Smooth muscle cell of trachea (primary cell): ENCODE results near the gene MOSPD2. TPM values are rescaled to one million over a fixed set of nuclear protein-coding genes. Genes with fewer than 3 reads are reported as not detected.

ENCODE experiments used
- total RNA-seq: library from RNA; depleted of rRNA; stranded (reverse); fragments of >200 nt; gene quantifications from 2 replicates; pipeline ENCODE4 v1.2.1, GENCODE V29; 2014

The MOSPD2 gene
- total RNA-seq = 14.9 and 17.9 TPM in 2 replicates

DNA sequence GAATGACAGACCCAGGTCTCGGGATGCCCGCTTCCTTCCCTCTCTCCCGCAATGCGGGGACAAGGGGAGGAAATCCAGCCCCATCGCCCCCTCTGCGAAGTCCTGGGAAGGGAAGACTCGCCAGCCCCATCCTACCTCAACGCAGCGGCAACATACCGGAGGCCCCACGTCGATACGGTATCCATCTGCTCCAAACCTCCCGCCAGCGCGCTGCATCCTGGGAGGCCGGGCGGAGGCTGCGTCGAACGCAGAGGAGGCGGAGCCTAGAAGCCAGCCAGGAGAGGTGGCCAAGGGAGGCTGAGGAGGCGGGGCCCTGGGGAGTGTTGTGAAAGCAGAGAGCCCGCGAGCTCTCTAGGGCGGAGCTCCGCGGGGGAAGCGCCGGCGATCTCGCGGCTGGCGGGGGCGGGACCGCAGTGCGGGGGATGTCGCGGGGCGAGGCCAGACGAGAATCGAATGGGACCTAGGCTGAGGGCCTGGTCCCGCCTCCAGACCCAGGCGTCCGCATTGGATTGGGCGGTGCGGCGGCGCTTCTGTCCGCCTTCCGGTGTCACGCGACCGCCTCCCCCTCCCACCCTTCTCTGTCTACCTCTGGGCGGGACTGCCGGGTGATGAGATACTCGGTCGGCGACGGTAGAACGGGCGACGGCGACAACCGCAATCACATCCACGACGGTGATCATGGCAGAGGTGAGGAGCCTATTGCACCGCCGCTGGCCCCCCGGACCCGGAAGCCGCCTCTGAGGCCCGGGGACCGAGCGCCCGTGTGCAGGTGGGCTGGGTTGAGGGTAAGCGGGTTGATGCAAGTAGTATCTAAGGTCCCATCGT, at the start of gene MOSPD2, which contains the start of gene FANCB:
Gene MOSPD2 (plus strand): TSS at position 571 of the 825 bp plus-strand sequence. CDS start 108 bp downstream, at position 679.
Gene FANCB (minus strand): TSS at position 219 of the 825 bp plus-strand sequence. CDS start 7,559 bp downstream, outside the sequence.

Other genes starting within 250 kb of the MOSPD2 start
- gene FANCB, start 352 bp upstream of the MOSPD2 start, total RNA-seq = 4.0 and 6.1 TPM in 2 replicates